H9 (cell line): Measurements from ENCODE around the gene SPIRE2. TPM values are rescaled to one million over a fixed set of nuclear protein-coding genes. Genes with fewer than 3 reads are reported as not detected.

ENCODE experiments used
- DNase-seq: peaks from one replicate; pipeline ENCODE4 v3.0.0-alpha.2; 2017
- H2AFZ ChIP-seq: one replicate; pipeline ENCODE4 v1.6.1; 2013; ENCODE audit warnings: mild to moderate bottlenecking, low read length, control low read depth, moderate library complexity
- H2AK5ac ChIP-seq: 2 replicates; pipeline ENCODE4 v1.6.1; 2013; ENCODE audit warnings: low read length, control low read depth, mixed read lengths; ENCODE audit not compliant: insufficient read length
- H2BK120ac ChIP-seq: one replicate; pipeline ENCODE4 v1.6.1; 2013; ENCODE audit warnings: low read depth, mild to moderate bottlenecking, low read length, control low read depth, inconsistent platforms; ENCODE audit not compliant: poor library complexity, severe bottlenecking
- H2BK12ac ChIP-seq: 2 replicates; pipeline ENCODE4 v1.6.1; 2013; ENCODE audit warnings: low read length, control low read depth, mixed read lengths, low read depth; ENCODE audit not compliant: insufficient read length
- H2BK15ac ChIP-seq: 2 replicates; pipeline ENCODE4 v1.6.1; 2013; ENCODE audit warnings: low read depth, low read length, control low read depth
- H2BK20ac ChIP-seq: one replicate; pipeline ENCODE4 v1.6.1; 2013; ENCODE audit warnings: low read depth, mild to moderate bottlenecking, low read length, control low read depth, inconsistent platforms; ENCODE audit not compliant: poor library complexity, severe bottlenecking
- H2BK5ac ChIP-seq: 2 replicates; pipeline ENCODE4 v1.6.1; 2013; ENCODE audit warnings: low read length, control low read depth, mixed read lengths; ENCODE audit not compliant: insufficient read length
- H3K14ac ChIP-seq: 2 replicates; pipeline ENCODE4 v1.6.1; 2013; ENCODE audit warnings: low read length, control low read depth; ENCODE audit not compliant: insufficient read depth
- H3K18ac ChIP-seq: 2 replicates; pipeline ENCODE4 v1.6.1; 2013; ENCODE audit warnings: low read depth, mild to moderate bottlenecking, mixed read lengths, low read length, control low read depth; ENCODE audit not compliant: insufficient read length
- H3K23ac ChIP-seq: 2 replicates; pipeline ENCODE4 v1.6.1; 2013; ENCODE audit warnings: low read length, control low read depth, mixed read lengths, low read depth; ENCODE audit not compliant: insufficient read length
- H3K23me2 ChIP-seq: 2 replicates; pipeline ENCODE4 v1.6.1; 2013; ENCODE audit warnings: low read depth, mild to moderate bottlenecking, mixed read lengths, low read length, control low read depth; ENCODE audit not compliant: insufficient read length, poor library complexity, severe bottlenecking
- H3K27ac ChIP-seq: 2 replicates; pipeline ENCODE4 v1.5.1; 2013; ENCODE audit warnings: low read length, control low read depth, mixed read lengths, low read depth; ENCODE audit not compliant: insufficient read length
- H3K27me3 ChIP-seq: 2 replicates; pipeline ENCODE4 v1.6.1; 2013; ENCODE audit warnings: low read length, control low read depth, inconsistent platforms; ENCODE audit not compliant: insufficient read depth
- H3K4ac ChIP-seq: 2 replicates; pipeline ENCODE4 v1.6.1; 2013; ENCODE audit warnings: low read depth, mild to moderate bottlenecking, control low read depth, inconsistent platforms, low read length, moderate library complexity
- H3K4me1 ChIP-seq: 2 replicates; pipeline ENCODE4 v1.6.1; 2013; ENCODE audit warnings: low read length, control low read depth, inconsistent platforms; ENCODE audit not compliant: insufficient read depth
- H3K4me2 ChIP-seq: 2 replicates; pipeline ENCODE4 v1.6.1; 2013; ENCODE audit warnings: low read length, control low read depth, mixed read lengths; ENCODE audit not compliant: insufficient read length, insufficient read depth
- H3K56ac ChIP-seq: 2 replicates; pipeline ENCODE4 v1.6.1; 2013; ENCODE audit warnings: low read depth, mild to moderate bottlenecking, mixed read lengths, low read length, control low read depth; ENCODE audit not compliant: insufficient read length
- H3K79me1 ChIP-seq: 2 replicates; pipeline ENCODE4 v1.6.1; 2013; ENCODE audit warnings: low read depth, mild to moderate bottlenecking, moderate library complexity, low read length, control low read depth, inconsistent platforms; ENCODE audit not compliant: insufficient read depth, poor library complexity, severe bottlenecking
- H3K79me2 ChIP-seq: 2 replicates; pipeline ENCODE4 v1.6.1; 2013; ENCODE audit warnings: low read length, control low read depth, inconsistent platforms; ENCODE audit not compliant: insufficient read depth
- H3K9ac ChIP-seq: 2 replicates; pipeline ENCODE4 v1.6.1; 2013; ENCODE audit warnings: low read length, control low read depth, mixed read lengths; ENCODE audit not compliant: insufficient read length; ENCODE audit errors: extremely low read depth
- H3K9me3 ChIP-seq: one replicate; pipeline ENCODE4 v1.6.1; 2013; ENCODE audit warnings: low read depth, low read length, inconsistent platforms; ENCODE audit not compliant: control insufficient read depth
- H3T11ph ChIP-seq: one replicate; pipeline ENCODE4 v1.6.1; 2013; ENCODE audit warnings: mild to moderate bottlenecking, low read length, control low read depth, inconsistent platforms
- H4K20me1 ChIP-seq: one replicate; pipeline ENCODE4 v1.6.1; 2013; ENCODE audit not compliant: control insufficient read depth, insufficient read length, insufficient read depth
- H4K5ac ChIP-seq: 2 replicates; pipeline ENCODE4 v1.6.1; 2013; ENCODE audit warnings: low read depth, mild to moderate bottlenecking, mixed read lengths, low read length, control low read depth; ENCODE audit not compliant: insufficient read length
- H4K8ac ChIP-seq: replicated peaks from 2 replicates; pipeline ENCODE4 v1.6.1; 2013; ENCODE audit warnings: low read length, control low read depth, mixed read lengths, low read depth; ENCODE audit not compliant: insufficient read length
- H4K91ac ChIP-seq: 2 replicates; pipeline ENCODE4 v1.6.1; 2013; ENCODE audit warnings: low read depth, mild to moderate bottlenecking, moderate library complexity, mixed read lengths, low read length, control low read depth; ENCODE audit not compliant: insufficient read length
- H3K27ac Mint-ChIP-seq, 3 experiments: 2 replicates in 2 of 3; 3 replicates in 1 of 3; pipeline ENCODE4 v1.8.0; 2020 to 2021; ENCODE audit warnings: mixed read lengths in 3 of 3, mild to moderate bottlenecking in 1 of 3, moderate library complexity in 1 of 3
- H3K27me3 Mint-ChIP-seq: 2 replicates; pipeline ENCODE4 v1.8.0; 2021; ENCODE audit warnings: low read depth, mild to moderate bottlenecking, moderate library complexity, mixed read lengths
- H3K36me3 Mint-ChIP-seq, 3 experiments: 2 replicates in 2 of 3; 3 replicates in 1 of 3; pipeline ENCODE4 v1.8.0; 2020 to 2021; ENCODE audit warnings: low read depth in 3 of 3, mixed read lengths in 3 of 3; ENCODE audit not compliant: insufficient read depth in 1 of 3
- H3K4me1 Mint-ChIP-seq, 2 experiments: 2 replicates each; pipeline ENCODE4 v1.8.0; 2020; ENCODE audit warnings: mixed read lengths in 2 of 2
- H3K4me3 Mint-ChIP-seq, 2 experiments: 2 replicates in 1 of 2; 3 replicates in 1 of 2; pipeline ENCODE4 v1.8.0; 2020 to 2021; ENCODE audit warnings: mild to moderate bottlenecking in 2 of 2, mixed read lengths in 2 of 2, moderate library complexity in 1 of 2
- H3K9me3 Mint-ChIP-seq, 2 experiments: 2 replicates in 1 of 2; 3 replicates in 1 of 2; pipeline ENCODE4 v1.8.0; 2020; ENCODE audit warnings: mild to moderate bottlenecking in 2 of 2, mixed read lengths in 2 of 2, moderate library complexity in 1 of 2
- CTCF ChIP-seq: fragments of 200-600 bp; sonication (generic); conservative IDR thresholded peaks from 3 replicates; pipeline ENCODE4 v1.8.0; 2021; ENCODE audit warnings: antibody characterized with exemption, mild to moderate bottlenecking
- WGBS: extraction: QIAGEN DNeasy Blood & Tissue Kit; methylation state at CpG from one replicate; pipeline ENCODE4 v1.1.7; 2013; ENCODE audit warnings: missing lambda C conversion rate, low lambda C conversion rate, mixed read lengths; ENCODE audit not compliant: insufficient read length; ENCODE audit errors: extremely low coverage; 5-methylcytosine and 5-hydroxymethylcytosine counted together
- total RNA-seq: library from RNA; stranded (reverse); gene quantifications from 2 replicates; pipeline ENCODE4 v1.2.1, GENCODE V29; 2021

SPIRE2 gene
- total RNA-seq, 1 experiment from 2014 or later = 6.9 TPM

DNA sequence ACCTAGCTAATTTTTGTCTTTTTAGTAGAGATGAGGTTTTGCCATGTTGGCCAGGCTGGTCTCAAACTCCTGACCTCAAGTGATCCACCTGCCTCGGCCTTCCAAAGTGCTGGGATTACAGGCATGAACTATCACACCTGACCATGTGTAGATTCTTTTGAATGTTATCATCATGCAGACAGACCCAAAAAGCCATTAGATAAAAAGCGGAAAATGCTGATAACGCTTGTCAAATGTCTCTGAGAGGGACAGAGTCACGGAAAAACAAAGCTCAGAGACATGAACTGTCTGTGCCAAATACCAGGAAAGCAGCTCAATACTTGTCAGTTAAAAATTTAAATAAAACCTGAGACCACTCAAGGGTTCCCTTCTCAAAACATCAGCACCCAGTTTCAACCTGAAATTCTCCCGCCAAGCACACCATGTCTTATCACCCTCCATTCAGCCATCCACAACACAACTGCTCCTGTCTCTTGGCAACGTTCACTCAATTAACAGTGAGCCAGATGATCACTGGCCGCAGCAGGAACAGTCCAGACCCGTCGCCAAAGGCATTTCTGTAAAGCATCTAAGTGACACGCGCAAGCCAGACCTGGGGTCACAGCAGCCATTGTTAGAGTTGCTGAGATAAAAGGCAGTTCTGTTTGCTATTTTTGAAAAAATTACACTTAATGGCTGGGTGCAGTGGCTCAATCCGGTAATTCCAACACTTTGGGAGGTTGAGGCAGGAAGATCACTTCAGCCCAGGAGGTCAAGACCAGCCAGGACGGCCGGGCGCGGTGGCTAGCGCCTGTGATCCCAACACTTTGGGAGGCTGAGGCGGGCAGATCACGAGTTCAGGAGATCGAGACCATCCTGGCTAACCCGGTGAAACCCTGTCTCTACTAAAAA is 41.6 kb upstream of the SPIRE2 start:
- no peak overlapping the region for H4K8ac ChIP-seq
- no peak overlapping the region for H2BK120ac ChIP-seq
- Mint-ChIP-seq H3K9me3 (no peaks in the 10 kb centered on the region), H3K27me3 (no peaks in the 10 kb centered on the region), H3K4me1 (no peaks in the 10 kb centered on the region), H3K36me3 (peaks cover 51 to 93% (median 83%) of the 10 kb centered on the region in 3 experiments; a peak in 6 of 7 replicates), H3K27ac (peak overlapping the region in 2 of 3 experiments; percentile 15 to 82; a peak in 4 of 7 replicates), H3K4me3 (no peak overlapping the region)
- H3K56ac ChIP-seq = no peak overlapping the region
- no peaks in the 10 kb centered on the region for H3K27me3 ChIP-seq
- no peak overlapping the region for H3K27ac ChIP-seq
- H3K23me2 ChIP-seq = no peaks in the 10 kb centered on the region
- no peak overlapping the region for H3K4ac ChIP-seq
- no peak overlapping the region for H3K18ac ChIP-seq
- DNase-seq = no peak
- no peaks in the 10 kb centered on the region for H3K4me1 ChIP-seq
- no peaks in the 10 kb centered on the region for H3K79me2 ChIP-seq
- no peak overlapping the region for H4K5ac ChIP-seq
- WGBS = no CpG with 5 or more reads among the region's 21 CpGs
- no peak overlapping the region for H2BK12ac ChIP-seq
- H3K4me2 ChIP-seq = no peak overlapping the region
- no peak overlapping the region for H3K23ac ChIP-seq
- H2BK20ac ChIP-seq = no peak overlapping the region
- no peak overlapping the region for H3T11ph ChIP-seq
- no peak overlapping the region for H4K91ac ChIP-seq
- H4K20me1 ChIP-seq = no peaks in the 10 kb centered on the region
- H2BK5ac ChIP-seq = no peak overlapping the region
- no peak overlapping the region for H2AFZ ChIP-seq
- H3K14ac ChIP-seq = no peak overlapping the region
- H3K79me1 ChIP-seq = no peaks in the 10 kb centered on the region
- no peaks in the 10 kb centered on the region for H3K9me3 ChIP-seq
- no peak overlapping the region for H2BK15ac ChIP-seq
- TF ChIP-seq CTCF = no peak
- no peak overlapping the region for H3K9ac ChIP-seq
- no peak overlapping the region for H2AK5ac ChIP-seq
